Effector memory CD4-positive, alpha-beta T cell (primary cell): Measurements from ENCODE around the gene AP2A1.

Experiments used
- DNase-seq, 3 donors: peaks; one replicate each; pipeline ENCODE4 v3.0.0-alpha.2; 2020
- H3K27ac ChIP-seq: 2 replicates; pipeline ENCODE4 v1.7.0; 2013; ENCODE audit warnings: mild to moderate bottlenecking, low read length, moderate library complexity; ENCODE audit not compliant: insufficient read depth, poor library complexity, severe bottlenecking
- H3K27me3 ChIP-seq: replicated peaks from 2 replicates; pipeline ENCODE4 v1.7.0; 2013; ENCODE audit warnings: mild to moderate bottlenecking, low read length; ENCODE audit not compliant: insufficient read depth, control insufficient read depth, poor library complexity, severe bottlenecking
- H3K36me3 ChIP-seq: 2 replicates; pipeline ENCODE4 v1.7.0; 2013; ENCODE audit warnings: mild to moderate bottlenecking, low read length, moderate library complexity; ENCODE audit not compliant: control insufficient read depth, insufficient read depth
- H3K4me1 ChIP-seq: 2 replicates; pipeline ENCODE4 v1.7.0; 2013; ENCODE audit warnings: low read length, mild to moderate bottlenecking; ENCODE audit not compliant: control insufficient read depth, insufficient read depth, poor library complexity, severe bottlenecking
- H3K4me3 ChIP-seq: 2 replicates; pipeline ENCODE4 v1.7.0; 2013; ENCODE audit warnings: low read length, low read depth, mild to moderate bottlenecking; ENCODE audit not compliant: insufficient read depth, poor library complexity, severe bottlenecking
- H3K9me3 ChIP-seq: 2 replicates; pipeline ENCODE4 v1.7.0; 2013; ENCODE audit warnings: mild to moderate bottlenecking, low read length, moderate library complexity; ENCODE audit not compliant: control insufficient read depth

The AP2A1 gene

DNA sequence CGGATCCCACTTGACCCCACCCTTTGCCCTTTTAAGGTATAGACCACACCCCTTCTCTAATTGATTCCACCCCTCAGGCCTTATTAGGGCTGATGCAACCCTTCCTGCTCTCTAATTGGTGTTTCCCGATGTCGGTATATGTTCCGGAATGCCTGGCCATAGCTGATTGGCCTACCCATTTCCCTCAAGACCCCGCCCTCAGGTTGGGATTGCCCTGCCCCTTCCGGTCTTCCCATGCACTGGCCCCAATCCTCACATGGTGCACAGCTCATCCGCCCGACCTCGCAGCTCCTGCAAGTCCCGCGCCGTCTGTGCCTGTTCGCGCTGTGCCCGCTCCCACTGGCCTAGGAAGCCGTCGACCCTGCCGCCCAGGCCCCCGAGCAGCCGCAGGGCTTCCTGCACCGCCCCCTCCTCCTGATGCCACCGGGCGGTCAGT is 21.8 kb upstream of the AP2A1 start:
- no peak overlapping the region for H3K27ac ChIP-seq
- no peaks in the 10 kb centered on the region for H3K36me3 ChIP-seq
- H3K4me3 ChIP-seq, result no peak overlapping the region
- no peaks in the 10 kb centered on the region for H3K4me1 ChIP-seq
- H3K9me3 ChIP-seq, result no peaks in the 10 kb centered on the region
- no peak for DNase-seq
- no peaks in the 10 kb centered on the region for H3K27me3 ChIP-seq

- Histone ChIP-seq H3K36me3 (no peaks in the 10 kb centered on the region), H3K9me3 (no peaks in the 10 kb centered on the region), H3K4me1 (no peaks in the 10 kb centered on the region), H3K27me3 (no peaks in the 10 kb centered on the region), H3K4me3 (no peak overlapping the region), H3K27ac (no peak overlapping the region)
- peak; percentile 18 to 54 (median 44) for DNase-seq
These were observed 20.4 kb upstream of the AP2A1 start for GRCh38 chr19:49746206-49746958.

DNA sequence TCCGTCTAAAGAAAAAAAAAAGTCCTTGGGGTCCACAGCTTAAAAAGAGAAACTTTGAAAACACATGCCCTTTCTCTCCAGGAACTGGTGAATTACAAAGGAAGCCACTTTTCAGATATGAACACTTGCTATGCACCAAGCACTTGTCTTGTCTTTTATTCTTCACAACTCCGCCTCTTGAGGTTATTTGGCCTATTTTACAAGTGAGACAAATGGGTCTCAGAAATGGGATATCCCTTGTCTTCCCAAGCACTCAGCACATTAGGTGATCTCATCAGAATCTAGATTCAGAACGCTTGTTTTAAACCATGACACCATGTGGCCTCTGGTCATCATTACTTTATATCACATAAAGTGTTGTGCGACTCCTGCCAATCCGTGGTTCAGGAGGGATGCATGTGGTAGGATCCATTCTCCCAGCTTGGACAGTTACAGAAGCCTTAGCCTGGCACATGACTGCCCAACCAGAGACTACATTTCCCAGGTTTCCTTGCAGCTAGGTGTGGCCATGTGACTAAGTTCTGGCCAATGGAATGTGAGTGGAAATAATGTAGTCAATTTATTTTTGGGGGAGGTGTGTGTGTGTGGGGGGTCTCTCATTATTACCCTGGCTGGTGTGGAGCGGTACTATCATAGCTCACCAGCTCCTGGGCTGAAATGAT is 17.6 kb upstream of the AP2A1 start:
- Histone ChIP-seq H3K4me3 (no peak overlapping the region), H3K27ac (no peak overlapping the region), H3K4me1 (no peaks in the 10 kb centered on the region), H3K27me3 (no peaks in the 10 kb centered on the region), H3K9me3 (no peaks in the 10 kb centered on the region), H3K36me3 (no peaks in the 10 kb centered on the region)
- no peak for DNase-seq

GRCh38 chr19:49749771-49750170 is 17.0 kb upstream of the AP2A1 start:
- Histone ChIP-seq H3K4me1 (no peaks in the 10 kb centered on the region), H3K9me3 (no peaks in the 10 kb centered on the region), H3K4me3 (no peak overlapping the region), H3K36me3 (no peaks in the 10 kb centered on the region), H3K27me3 (no peaks in the 10 kb centered on the region), H3K27ac (no peak overlapping the region)
- no peak for DNase-seq

- no peak overlapping the region for H3K4me3 ChIP-seq
- no peaks in the 10 kb centered on the region for H3K36me3 ChIP-seq
- H3K27ac ChIP-seq, result no peak overlapping the region
- H3K9me3 ChIP-seq, result no peaks in the 10 kb centered on the region
- no peaks in the 10 kb centered on the region for H3K4me1 ChIP-seq
- no peaks in the 10 kb centered on the region for H3K27me3 ChIP-seq
- DNase-seq, result no peak
These were observed 14.1 kb upstream of the AP2A1 start for GRCh38 chr19:49752701-49753100.

GRCh38 chr19:49755956-49756355 is 10.8 kb upstream of the AP2A1 start:
- Histone ChIP-seq H3K9me3 (no peaks in the 10 kb centered on the region), H3K4me3 (no peak overlapping the region), H3K4me1 (no peaks in the 10 kb centered on the region), H3K27me3 (no peaks in the 10 kb centered on the region), H3K36me3 (no peaks in the 10 kb centered on the region), H3K27ac (no peak overlapping the region)
- DNase-seq, result no peak

DNA sequence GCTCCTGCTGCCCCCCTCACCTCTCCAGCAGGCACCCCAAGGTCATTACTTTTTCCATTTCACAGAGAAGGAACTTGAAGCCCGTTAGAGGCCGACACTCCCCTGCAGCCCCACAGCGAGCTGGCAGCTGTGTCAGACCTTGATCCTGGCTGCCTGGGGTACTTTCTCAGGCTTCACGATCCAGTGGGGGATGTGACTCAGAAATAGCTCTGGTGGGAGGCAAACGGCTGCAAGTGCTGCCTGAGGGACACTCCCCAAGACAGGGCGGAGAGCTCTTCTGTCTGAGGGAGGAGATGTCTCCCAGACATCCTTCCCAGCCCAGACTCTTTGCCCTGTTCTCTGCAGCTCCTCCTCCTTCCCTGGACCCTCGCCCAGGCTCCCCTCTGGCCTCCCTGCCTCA is 8.5 kb upstream of the AP2A1 start:
- H3K27ac ChIP-seq, result no peak overlapping the region
- H3K4me1 ChIP-seq, result no peaks in the 10 kb centered on the region
- H3K9me3 ChIP-seq, result no peaks in the 10 kb centered on the region
- H3K36me3 ChIP-seq, result no peaks in the 10 kb centered on the region
- DNase-seq, result no peak
- no peak overlapping the region for H3K4me3 ChIP-seq
- H3K27me3 ChIP-seq, result no peaks in the 10 kb centered on the region

GRCh38 chr19:49761249-49761624 is 5.6 kb upstream of the AP2A1 start:
- Histone ChIP-seq H3K36me3 (no peaks in the 10 kb centered on the region), H3K4me3 (no peak overlapping the region), H3K27ac (no peak overlapping the region), H3K27me3 (no peaks in the 10 kb centered on the region), H3K9me3 (no peaks in the 10 kb centered on the region), H3K4me1 (peaks cover 6% of the 10 kb centered on the region)
- no peak for DNase-seq

GRCh38 chr19:49761625-49762311 is 5.0 kb upstream of the AP2A1 start:
- Histone ChIP-seq H3K27ac (no peak overlapping the region), H3K27me3 (no peaks in the 10 kb centered on the region), H3K4me1 (peaks cover 6% of the 10 kb centered on the region), H3K4me3 (no peak overlapping the region), H3K36me3 (no peaks in the 10 kb centered on the region), H3K9me3 (no peaks in the 10 kb centered on the region)
- DNase-seq, result no peak

DNA sequence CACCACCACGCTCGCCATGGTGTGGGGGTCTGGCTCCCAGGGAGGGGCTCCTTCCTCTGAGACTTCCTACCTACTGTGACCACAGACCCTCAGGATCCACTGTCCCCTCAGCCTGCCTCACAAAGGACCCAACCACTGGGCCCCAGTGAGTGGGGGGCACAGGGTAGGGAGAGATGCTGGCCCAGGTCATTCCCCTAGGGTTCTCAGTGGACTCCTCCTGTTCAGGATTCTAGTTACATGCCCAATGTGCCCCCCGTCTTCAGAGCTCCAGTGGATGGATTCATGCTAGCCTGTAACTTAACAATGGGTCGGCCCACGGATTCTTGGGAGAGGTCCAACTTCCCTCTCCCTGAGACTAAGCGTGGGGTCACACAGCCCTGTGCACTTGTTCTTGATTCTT is 3.6 kb upstream of the AP2A1 start, which contains the start of gene TSKS:
TSS of gene TSKS (minus strand) at position 77 of the 400 bp plus-strand sequence. CDS start at position 18, 59 bp downstream.
- H3K4me3 ChIP-seq, result no peak within 1 kb of the TSS
- DNase-seq, result no peak
- H3K27me3 ChIP-seq, result no peaks in the 10 kb centered on the region
- no peaks in the 10 kb centered on the region for H3K9me3 ChIP-seq
- H3K27ac ChIP-seq, result no peak within 1 kb of the TSS
- H3K4me1 ChIP-seq, result peaks cover 16% of the 10 kb centered on the region
- no peaks in the 10 kb centered on the region for H3K36me3 ChIP-seq
